ENCODE results near the gene RBP7.
"Not testable (repeated sequence)": the region's sequence is repeated elsewhere in the genome, so short reads cannot be mapped to it uniquely, and the experiment has no call there.

RBP7 gene

GRCh38 chr1:9996624-9997582 is at the start of gene RBP7:
TSS of gene RBP7 (plus strand) at chr1:9997228. CDS start at chr1:9997259, 31 bp downstream.
- no peak for DNase-seq

- no peak for DNase-seq
Observed at GRCh38 chr1:9957726-9958125, 39.3 kb upstream of the RBP7 start.

GRCh38 chr1:9960011-9960410 is 37.0 kb upstream of the RBP7 start:
- DNase-seq, result no peak

GRCh38 chr1:9960706-9961562 is 36.1 kb upstream of the RBP7 start:
- DNase-seq, result no peak

GRCh38 chr1:9984253-9984652 is 12.8 kb upstream of the RBP7 start:
- DNase-seq, result no peak

GRCh38 chr1:9985001-9985400 is 12.0 kb upstream of the RBP7 start:
- DNase-seq, result no peak

GRCh38 chr1:9989773-9990172 is 7.3 kb upstream of the RBP7 start:
- DNase-seq, result no peak

GRCh38 chr1:9990944-9991343 is 6.1 kb upstream of the RBP7 start:
- no peak for DNase-seq

- no peak for DNase-seq
Observed at GRCh38 chr1:9992910-9993309, 4.1 kb upstream of the RBP7 start.

- no peak for DNase-seq
Observed at GRCh38 chr1:9993561-9994075, 3.4 kb upstream of the RBP7 start.

- DNase-seq, result no peak
Observed at GRCh38 chr1:10001016-10001665, 4.1 kb downstream of the RBP7 start.

GRCh38 chr1:10005248-10005647 is 8.2 kb downstream of the RBP7 start:
- DNase-seq, result not testable (repeated sequence)

GRCh38 chr1:10007169-10007568 is 10.1 kb downstream of the RBP7 start:
- no peak for DNase-seq

GRCh38 chr1:10014016-10014415 is 17.0 kb downstream of the RBP7 start:
- no peak for DNase-seq

- no peak for DNase-seq
Observed at GRCh38 chr1:10019561-10019960, 22.5 kb downstream of the RBP7 start.

GRCh38 chr1:10020086-10020485 is 23.1 kb downstream of the RBP7 start:
- no peak for DNase-seq

GRCh38 chr1:10020678-10021077 is 23.6 kb downstream of the RBP7 start:
- not testable (repeated sequence) for DNase-seq

- not testable (repeated sequence) for DNase-seq
Observed at GRCh38 chr1:10021992-10022391, 25.0 kb downstream of the RBP7 start.

- no peak for DNase-seq
Observed at GRCh38 chr1:10022656-10023055, 25.6 kb downstream of the RBP7 start.

GRCh38 chr1:10025354-10025753 is 28.3 kb downstream of the RBP7 start:
- DNase-seq, result no peak

- DNase-seq, result no peak
Observed at GRCh38 chr1:10027027-10027426, 30.0 kb downstream of the RBP7 start.

GRCh38 chr1:10028956-10029500 is 32.0 kb downstream of the RBP7 start:
- not testable (repeated sequence) for DNase-seq

- no peak for DNase-seq
Observed at GRCh38 chr1:10031461-10031860, 34.4 kb downstream of the RBP7 start.
